Kidney (tissue), 14 donors: ENCODE measurements around the gene DCHS2. TPM values are rescaled to one million over a fixed set of nuclear protein-coding genes. Genes with fewer than 3 reads are reported as not detected.

Source experiments
- DNase-seq, 5 donors: peaks; one replicate each; pipeline ENCODE4 v3.0.0-alpha.2; 2013 to 2020
- FAIRE-seq: peaks from 2 replicates; lab custom pipeline; 2012; peaks lifted over from hg19 to GRCh38; lab: Jason Lieb, UNC
- H3K27ac ChIP-seq, 2 donors: one replicate each; pipeline ENCODE4 v1.7.0; 2013; ENCODE audit warnings: low read depth in 2 of 2, low read length in 2 of 2, inconsistent platforms in 1 of 2
- H3K27me3 ChIP-seq: one replicate; pipeline ENCODE4 v1.7.1; 2013; ENCODE audit warnings: low read length, inconsistent platforms; ENCODE audit not compliant: control insufficient read depth, insufficient read depth
- H3K36me3 ChIP-seq, 3 donors: one replicate each; pipeline versions ENCODE4 v1.7.0 to v1.7.1; 2013; ENCODE audit warnings: low read length in 3 of 3, control low read depth in 1 of 3, inconsistent platforms in 1 of 3; ENCODE audit not compliant: insufficient read depth in 3 of 3, control insufficient read depth in 2 of 3
- H3K4me1 ChIP-seq, 3 donors: one replicate each; pipeline versions ENCODE4 v1.7.0 to v1.7.1; 2013; ENCODE audit warnings: low read length in 3 of 3, inconsistent platforms in 1 of 3, low read depth in 1 of 3; ENCODE audit not compliant: control insufficient read depth in 2 of 3, insufficient read depth in 2 of 3
- H3K4me3 ChIP-seq, 3 donors: one replicate each; pipeline versions ENCODE4 v1.7.0 to v1.8.1; 2013; ENCODE audit warnings: low read length in 3 of 3, control low read depth in 1 of 3, inconsistent platforms in 1 of 3
- H3K9ac ChIP-seq, 3 donors: one replicate each; pipeline versions ENCODE4 v1.7.0 to v1.7.1; 2013; ENCODE audit warnings: low read length in 3 of 3, control low read depth in 1 of 3, inconsistent platforms in 1 of 3
- H3K9me3 ChIP-seq, 3 donors: one replicate each; pipeline versions ENCODE4 v1.7.0 to v1.7.1; 2013; ENCODE audit warnings: low read length in 3 of 3, control low read depth in 1 of 3, inconsistent platforms in 1 of 3; ENCODE audit not compliant: control insufficient read depth in 2 of 3, insufficient read depth in 1 of 3
- intact Hi-C: fragments of 100-400 bp; cut with DNase I; formaldehyde crosslinking; loops from one replicate; pipeline ENCODE4 v1.11.1; 2022
- polyA plus RNA-seq: library from polyadenylated mRNA; stranded (reverse); fragments of 350-450 nt; fragmentation: Illumina TruSeq; extraction: RNeasy Lipid Tissue Mini Kit (QIAGEN cat#74804); gene quantifications from one replicate; pipeline ENCODE4 v1.2.3, GENCODE V29; 2014; ENCODE audit warnings: low read depth, low replicate concordance; ENCODE audit not compliant: insufficient read depth
- total RNA-seq: library from RNA; stranded (reverse); fragmentation: NEBNext Ultra II Directional; extraction: Animal tissue kit (Norgen Biotek cat#: 25700); gene quantifications from one replicate; pipeline ENCODE4 v1.2.1, GENCODE V29; 2021
- TF ChIP-seq, protein P1 (sequence below): IDR thresholded peaks from 3 replicates; pipeline ENCODE4 v1.5.1; 2012; ENCODE audit warnings: mild to moderate bottlenecking, moderate library complexity, borderline replicate concordance; ENCODE audit not compliant: insufficient read depth; ENCODE audit errors: extremely low read depth
- donor health status: control.
- donor health status: control.
- donor health status: control.
- donor health status: control.
- donor health status: control.
- donor health status: DM: yes; HTN: yes; CAD: no.
- donor health status: Normal renal cell carcinoma (clear cell type).

DCHS2 gene
- total and polyA plus RNA-seq, 2 donors from 2014 or later: 0.47 TPM; not detected in 1

DNA sequence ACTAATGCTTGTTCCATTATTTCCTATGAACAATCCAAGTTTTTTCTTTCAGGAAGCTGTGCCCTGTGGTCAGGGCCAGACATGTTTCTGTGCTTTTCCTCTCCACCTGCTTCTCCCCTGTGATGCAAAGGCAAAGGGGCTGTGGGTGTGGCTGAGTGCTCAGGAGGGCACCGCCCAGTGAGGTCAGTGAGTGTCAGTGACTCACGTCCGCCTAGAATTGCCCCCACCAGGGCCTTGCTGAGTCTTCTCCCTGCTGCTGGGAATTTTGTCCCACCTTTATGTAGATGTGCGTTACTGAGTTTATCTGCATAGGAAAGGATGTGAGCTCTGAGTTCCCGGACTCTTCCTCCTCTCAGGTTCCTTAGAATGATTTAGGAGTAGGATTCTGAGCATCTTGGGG is 283.2 kb downstream of the DCHS2 start:
- no peak overlapping the region for H3K27ac ChIP-seq
- TF ChIP-seq, protein P1, sequence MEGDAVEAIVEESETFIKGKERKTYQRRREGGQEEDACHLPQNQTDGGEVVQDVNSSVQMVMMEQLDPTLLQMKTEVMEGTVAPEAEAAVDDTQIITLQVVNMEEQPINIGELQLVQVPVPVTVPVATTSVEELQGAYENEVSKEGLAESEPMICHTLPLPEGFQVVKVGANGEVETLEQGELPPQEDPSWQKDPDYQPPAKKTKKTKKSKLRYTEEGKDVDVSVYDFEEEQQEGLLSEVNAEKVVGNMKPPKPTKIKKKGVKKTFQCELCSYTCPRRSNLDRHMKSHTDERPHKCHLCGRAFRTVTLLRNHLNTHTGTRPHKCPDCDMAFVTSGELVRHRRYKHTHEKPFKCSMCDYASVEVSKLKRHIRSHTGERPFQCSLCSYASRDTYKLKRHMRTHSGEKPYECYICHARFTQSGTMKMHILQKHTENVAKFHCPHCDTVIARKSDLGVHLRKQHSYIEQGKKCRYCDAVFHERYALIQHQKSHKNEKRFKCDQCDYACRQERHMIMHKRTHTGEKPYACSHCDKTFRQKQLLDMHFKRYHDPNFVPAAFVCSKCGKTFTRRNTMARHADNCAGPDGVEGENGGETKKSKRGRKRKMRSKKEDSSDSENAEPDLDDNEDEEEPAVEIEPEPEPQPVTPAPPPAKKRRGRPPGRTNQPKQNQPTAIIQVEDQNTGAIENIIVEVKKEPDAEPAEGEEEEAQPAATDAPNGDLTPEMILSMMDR: no peak
- no peak for FAIRE-seq
- H3K4me3 ChIP-seq: no peak overlapping the region
- no peaks in the 10 kb centered on the region for H3K4me1 ChIP-seq
- no peak overlapping the region for H3K9ac ChIP-seq
- no peaks in the 10 kb centered on the region for H3K36me3 ChIP-seq
- no peaks in the 10 kb centered on the region for H3K27me3 ChIP-seq
- intact Hi-C loops: no loop called here
- no peaks in the 10 kb centered on the region for H3K9me3 ChIP-seq
- DNase-seq: no peak

DNA sequence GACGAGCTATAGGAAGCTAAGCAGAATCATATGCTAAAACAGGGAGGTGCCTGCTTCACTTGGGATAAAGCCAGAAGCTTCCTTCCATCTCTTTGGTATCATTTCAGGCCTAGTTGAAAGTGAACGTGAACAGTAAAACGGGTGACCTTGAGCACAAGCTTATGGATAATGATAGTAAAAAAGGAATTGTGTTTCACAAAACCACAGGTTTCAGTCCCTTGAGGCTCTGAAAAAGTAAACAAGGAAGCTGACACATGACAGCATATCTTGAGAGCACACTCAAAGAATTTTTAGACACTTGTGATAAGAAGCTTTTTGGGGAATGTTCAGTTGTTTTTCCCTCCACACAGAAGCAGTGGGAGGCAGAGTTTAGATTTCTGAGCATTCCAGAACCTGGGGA is 286.1 kb downstream of the DCHS2 start:
- TF ChIP-seq, protein P1: no peak

GRCh38 chr4:154194649-154195048 is 296.9 kb downstream of the DCHS2 start:
- no peaks in the 10 kb centered on the region for H3K36me3 ChIP-seq
- no peak overlapping the region for H3K4me3 ChIP-seq
- H3K27me3 ChIP-seq: no peaks in the 10 kb centered on the region
- H3K27ac ChIP-seq: no peak overlapping the region
- TF ChIP-seq, protein P1: no peak
- no peak overlapping the region for H3K9ac ChIP-seq
- no peaks in the 10 kb centered on the region for H3K4me1 ChIP-seq
- H3K9me3 ChIP-seq: no peaks in the 10 kb centered on the region
- peak; percentile 93 for FAIRE-seq
- no peak for DNase-seq
- intact Hi-C loops: no loop called here

More for the DNA sequence above, 286.1 kb downstream of the DCHS2 start:
- no peak overlapping the region for H3K9ac ChIP-seq
- no peaks in the 10 kb centered on the region for H3K27me3 ChIP-seq
- H3K9me3 ChIP-seq: no peaks in the 10 kb centered on the region
- no peaks in the 10 kb centered on the region for H3K36me3 ChIP-seq
- FAIRE-seq: no peak
- H3K27ac ChIP-seq: no peak overlapping the region
- H3K4me3 ChIP-seq: no peak overlapping the region
- no peaks in the 10 kb centered on the region for H3K4me1 ChIP-seq
- peak in 2 of 5 donors; percentile 12 to 41 for DNase-seq
- intact Hi-C loops: no loop called here

- Histone ChIP-seq H3K36me3 (no peaks in the 10 kb centered on the region), H3K4me1 (no peaks in the 10 kb centered on the region), H3K9ac (no peak overlapping the region), H3K27me3 (no peaks in the 10 kb centered on the region), H3K9me3 (no peaks in the 10 kb centered on the region), H3K27ac (no peak overlapping the region), H3K4me3 (no peak overlapping the region)
- FAIRE-seq (no peak), DNase-seq (no peak)
- TF ChIP-seq, protein P1: no peak
- intact Hi-C loops: no loop called here
Measured at GRCh38 chr4:154192585-154192984, 299.0 kb downstream of the DCHS2 start.
